HCT116 (cell line): ENCODE measurements around the gene BMX. TPM values are rescaled to one million over a fixed set of nuclear protein-coding genes. Genes with fewer than 3 reads are reported as not detected.

ENCODE experiments used
- ATAC-seq: fragments of 200-7000 bp; cut with Tn5 transposase; 2 replicates; pipeline ENCODE4 v1.9.1; 2020; ENCODE audit warnings: mild to moderate bottlenecking, moderate library complexity
- Bru-seq: library from RNA; stranded (reverse); fragments of 400-500 nt; gene quantifications from one replicate; lab custom pipeline; 2021; lab: Mats Ljungman, UMichigan
- BruChase-seq, 2 experiments: library from RNA; stranded (reverse); fragments of 400-500 nt; gene quantifications; one replicate each; lab custom pipeline; 2021; lab: Mats Ljungman, UMichigan
- BruUV-seq: library from RNA; stranded (reverse); fragments of 400-500 nt; replicated peaks from 2 replicates; lab custom pipeline; 2021; lab: Mats Ljungman, UMichigan
- CTCF ChIA-PET: fragments of 300-600 bp; sonication (Branson Sonifier 250); formaldehyde crosslinking; loops from one replicate; lab custom pipeline; 2021; ENCODE audit warnings: antibody characterized with exemption; lab: Charles Lee
- POLR2A ChIA-PET: fragments of 300-600, 350-600 bp; sonication (Branson Sonifier 250); formaldehyde crosslinking; loops from one replicate; lab custom pipeline; 2021; ENCODE audit warnings: antibody characterized with exemption; lab: Charles Lee
- RAD21 ChIA-PET, 2 experiments: fragments of 300-600 bp; sonication (Branson Sonifier 250); formaldehyde crosslinking; loops; one replicate each; lab custom pipeline; 2023; ENCODE audit warnings: low total read pairs in 2 of 2; ENCODE audit not compliant: uncharacterized antibody in 2 of 2, unreplicated experiment in 2 of 2, low non-redundant PET in 1 of 2; lab: Charles Lee
- DNase-seq: peaks from one replicate; pipeline ENCODE4 v3.0.0-alpha.2; 2010; ENCODE audit warnings: low read depth, low spot score
- H2AFZ ChIP-seq: fragments of 200-600 bp; shearing (Covaris generic), sonication (generic); 2 replicates; pipeline ENCODE4 v1.6.1; 2017; ENCODE audit warnings: low read depth, mixed run types, mixed read lengths, antibody characterized with exemption, low read length; ENCODE audit not compliant: poor library complexity, severe bottlenecking
- H3K27ac ChIP-seq: 2 replicates; pipeline ENCODE4 v1.5.1; 2012; ENCODE audit warnings: low read depth, low read length
- H3K27me3 ChIP-seq: fragments of 200-600 bp; sonication (generic); 2 replicates; pipeline ENCODE4 v1.6.1; 2016; ENCODE audit warnings: mixed run types, low read length, mixed read lengths; ENCODE audit not compliant: insufficient read depth
- H3K36me3 ChIP-seq, 2 experiments: fragments of 200-500 bp in 1 of 2; fragments of 200-600 bp in 1 of 2; sonication (Bioruptor generic) in 1 of 2; sonication (generic) in 1 of 2; 2 replicates each; pipeline versions ENCODE4 v1.5.1 to v1.6.1; 2014 to 2016; ENCODE audit warnings: low read length in 2 of 2, inconsistent platforms in 1 of 2, mixed read lengths in 1 of 2, mixed run types in 1 of 2; ENCODE audit not compliant: insufficient read depth in 2 of 2, control insufficient read depth in 1 of 2
- H3K4me1 ChIP-seq, 2 experiments: fragments of 200-600 bp in 1 of 2; sonication (generic) in 1 of 2; 2 replicates each; pipeline versions ENCODE4 v1.5.1 to v1.6.1; 2012 to 2017; ENCODE audit warnings: low read length in 2 of 2, inconsistent platforms in 1 of 2, mild to moderate bottlenecking in 1 of 2, mixed read lengths in 1 of 2, mixed run types in 1 of 2, moderate library complexity in 1 of 2; ENCODE audit not compliant: insufficient read depth in 2 of 2, control insufficient read depth in 1 of 2
- H3K4me2 ChIP-seq: fragments of 200-600 bp; sonication (generic); 2 replicates; pipeline ENCODE4 v1.6.1; 2017; ENCODE audit warnings: mixed run types, low read length, mixed read lengths
- H3K4me3 ChIP-seq, 2 experiments: fragments of 200-600 bp in 1 of 2; sonication (generic) in 1 of 2; replicated peaks in 1 of 2; 2 replicates each; pipeline ENCODE4 v1.5.1; 2011 to 2016; ENCODE audit warnings: low read length in 2 of 2, control low read depth in 1 of 2, low read depth in 1 of 2, mild to moderate bottlenecking in 1 of 2, mixed read lengths in 1 of 2, mixed run types in 1 of 2
- H3K79me2 ChIP-seq: fragments of 200-600 bp; sonication (generic); 2 replicates; pipeline ENCODE4 v1.6.1; 2017; ENCODE audit warnings: mild to moderate bottlenecking, mixed run types, low read length, moderate library complexity, mixed read lengths; ENCODE audit not compliant: insufficient read depth
- H3K9ac ChIP-seq: fragments of 200-600 bp; sonication (generic); 2 replicates; pipeline ENCODE4 v1.6.1; 2016; ENCODE audit warnings: low read length, mixed read lengths
- H3K9me2 ChIP-seq: fragments of 200-600 bp; sonication (generic), shearing (Covaris generic); 2 replicates; pipeline ENCODE4 v1.6.1; 2017; ENCODE audit warnings: mixed run types, mild to moderate bottlenecking, moderate library complexity; ENCODE audit not compliant: insufficient read depth
- H3K9me3 ChIP-seq, 2 experiments: fragments of 200-500 bp in 1 of 2; fragments of 200-600 bp in 1 of 2; sonication (Bioruptor generic) in 1 of 2; sonication (generic) in 1 of 2; 2 replicates each; pipeline ENCODE4 v1.6.1; 2014 to 2017; ENCODE audit warnings: low read length in 2 of 2, mixed read lengths in 2 of 2, inconsistent platforms in 1 of 2, low read depth in 1 of 2, mild to moderate bottlenecking in 1 of 2, mixed run types in 1 of 2, moderate library complexity in 1 of 2; ENCODE audit not compliant: control insufficient read depth in 1 of 2, insufficient read depth in 1 of 2
- H4K20me1 ChIP-seq: fragments of 200-600 bp; sonication (generic), shearing (Covaris generic); 2 replicates; pipeline ENCODE4 v1.6.1; 2017; ENCODE audit warnings: mixed run types, mild to moderate bottlenecking, moderate library complexity; ENCODE audit not compliant: insufficient read depth
- EGR1 ChIP-seq: IDR thresholded peaks from 2 replicates; pipeline ENCODE4 v1.6.1; 2012; ENCODE audit warnings: low read depth
- EZH2phosphoT487 ChIP-seq: fragments of 200-600 bp; IDR thresholded peaks from 2 replicates; pipeline ENCODE4 v1.6.1; 2018; ENCODE audit warnings: antibody characterized with exemption, borderline replicate concordance
- FOSL1 ChIP-seq: IDR thresholded peaks from 2 replicates; pipeline ENCODE4 v1.6.1; 2012; ENCODE audit warnings: low read depth
- JUND ChIP-seq: IDR thresholded peaks from 2 replicates; pipeline ENCODE4 v1.6.1; 2012
- MAX ChIP-seq: IDR thresholded peaks from 2 replicates; pipeline ENCODE4 v1.6.1; 2012
- POLR2AphosphoS5 ChIP-seq: IDR thresholded peaks from 2 replicates; pipeline ENCODE4 v1.6.1; 2011; ENCODE audit warnings: mild to moderate bottlenecking, low read depth, low read length, moderate library complexity
- RAD21 ChIP-seq: IDR thresholded peaks from 2 replicates; pipeline ENCODE4 v1.6.1; 2012; ENCODE audit warnings: low read depth, mild to moderate bottlenecking
- SP1 ChIP-seq: IDR thresholded peaks from 2 replicates; pipeline ENCODE4 v1.6.1; 2012; ENCODE audit warnings: low read depth
- SRF ChIP-seq: IDR thresholded peaks from 2 replicates; pipeline ENCODE4 v1.6.1; 2012; ENCODE audit warnings: low read depth
- ZFX ChIP-seq: fragments of 450-650 bp; IDR thresholded peaks from 2 replicates; pipeline ENCODE4 v1.6.1; 2017
- intact Hi-C: fragments of 100-400 bp; cut with micrococcal nuclease; formaldehyde crosslinking; loops from 2 replicates; pipeline ENCODE4 v1.10.0; 2022
- long read RNA-seq: library from polyadenylated mRNA; unstranded; transcript quantifications from one replicate; pipeline ENCODE4 v2.0.0, GENCODE V29; 2021; ENCODE audit not compliant: unreplicated experiment
- polyA plus RNA-seq: library from polyadenylated mRNA; unstranded; fragments of >200 nt; gene quantifications from 2 replicates; pipeline ENCODE4 v1.2.1, GENCODE V29; 2012; ENCODE audit warnings: missing spikeins
- total RNA-seq: library from RNA; stranded (reverse); gene quantifications from one replicate; pipeline ENCODE4 v1.2.1, GENCODE V29; 2021; ENCODE audit not compliant: unreplicated experiment
- TF ChIP-seq, protein P1 (sequence below): IDR thresholded peaks from 2 replicates; pipeline ENCODE4 v1.6.1; 2011; ENCODE audit warnings: mild to moderate bottlenecking, low read length, moderate library complexity; ENCODE audit not compliant: insufficient replicate concordance; ENCODE audit errors: extremely low read depth
- TF ChIP-seq, protein P2 (sequence below), 3 experiments: fragments of 200-600 bp in 1 of 3; sonication (generic) in 1 of 3; IDR thresholded peaks in 2 of 3; conservative IDR thresholded peaks in 1 of 3; 2 replicates each; pipeline ENCODE4 v1.5.1; 2012 to 2017; ENCODE audit warnings: low read depth in 2 of 3, low read length in 2 of 3, antibody characterized with exemption in 1 of 3, borderline replicate concordance in 1 of 3, control low read depth in 1 of 3, mild to moderate bottlenecking in 1 of 3, mixed read lengths in 1 of 3, mixed run types in 1 of 3, moderate library complexity in 1 of 3; ENCODE audit not compliant: insufficient read depth in 1 of 3

Gene BMX
- total RNA-seq, result not detected
- not detected in 2 replicates for polyA plus RNA-seq
- Bru-seq, nascent RNA, result percentile 2 among the genes with signal in this experiment
- percentile 2 among the genes with signal in this experiment for BruChase-seq, experiment 1, labeled RNA remaining after a 6-hour chase
- BruChase-seq, experiment 2, labeled RNA remaining after a 2-hour chase, result not detected
- long read RNA-seq, result 0 reads

- H4K20me1 ChIP-seq, result no peaks in the 10 kb centered on the region
- RAD21 ChIA-PET, result no interaction called here
- no peak within 1 kb of the TSS for H3K4me3 ChIP-seq
- no peak within 1 kb of the TSS for H3K27ac ChIP-seq
- intact Hi-C loops, result no loop called here
- DNase-seq (no peak), ATAC-seq (no peak)
- no TSS peak for BruUV-seq
- no peak within 1 kb of the TSS for H3K9ac ChIP-seq
- no peaks in the 10 kb centered on the region for H3K79me2 ChIP-seq
- no peaks in the 10 kb centered on the region for H3K36me3 ChIP-seq
- POLR2A ChIA-PET, result no interaction called here
- no peaks in the 10 kb centered on the region for H3K9me2 ChIP-seq
- H3K4me1 ChIP-seq, result no peaks in the 10 kb centered on the region
- TF ChIP-seq, protein P1, sequence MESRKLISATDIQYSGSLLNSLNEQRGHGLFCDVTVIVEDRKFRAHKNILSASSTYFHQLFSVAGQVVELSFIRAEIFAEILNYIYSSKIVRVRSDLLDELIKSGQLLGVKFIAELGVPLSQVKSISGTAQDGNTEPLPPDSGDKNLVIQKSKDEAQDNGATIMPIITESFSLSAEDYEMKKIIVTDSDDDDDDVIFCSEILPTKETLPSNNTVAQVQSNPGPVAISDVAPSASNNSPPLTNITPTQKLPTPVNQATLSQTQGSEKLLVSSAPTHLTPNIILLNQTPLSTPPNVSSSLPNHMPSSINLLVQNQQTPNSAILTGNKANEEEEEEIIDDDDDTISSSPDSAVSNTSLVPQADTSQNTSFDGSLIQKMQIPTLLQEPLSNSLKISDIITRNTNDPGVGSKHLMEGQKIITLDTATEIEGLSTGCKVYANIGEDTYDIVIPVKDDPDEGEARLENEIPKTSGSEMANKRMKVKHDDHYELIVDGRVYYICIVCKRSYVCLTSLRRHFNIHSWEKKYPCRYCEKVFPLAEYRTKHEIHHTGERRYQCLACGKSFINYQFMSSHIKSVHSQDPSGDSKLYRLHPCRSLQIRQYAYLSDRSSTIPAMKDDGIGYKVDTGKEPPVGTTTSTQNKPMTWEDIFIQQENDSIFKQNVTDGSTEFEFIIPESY, result no peak
- TF ChIP-seq SRF, result no peak
- TF ChIP-seq, protein P2, sequence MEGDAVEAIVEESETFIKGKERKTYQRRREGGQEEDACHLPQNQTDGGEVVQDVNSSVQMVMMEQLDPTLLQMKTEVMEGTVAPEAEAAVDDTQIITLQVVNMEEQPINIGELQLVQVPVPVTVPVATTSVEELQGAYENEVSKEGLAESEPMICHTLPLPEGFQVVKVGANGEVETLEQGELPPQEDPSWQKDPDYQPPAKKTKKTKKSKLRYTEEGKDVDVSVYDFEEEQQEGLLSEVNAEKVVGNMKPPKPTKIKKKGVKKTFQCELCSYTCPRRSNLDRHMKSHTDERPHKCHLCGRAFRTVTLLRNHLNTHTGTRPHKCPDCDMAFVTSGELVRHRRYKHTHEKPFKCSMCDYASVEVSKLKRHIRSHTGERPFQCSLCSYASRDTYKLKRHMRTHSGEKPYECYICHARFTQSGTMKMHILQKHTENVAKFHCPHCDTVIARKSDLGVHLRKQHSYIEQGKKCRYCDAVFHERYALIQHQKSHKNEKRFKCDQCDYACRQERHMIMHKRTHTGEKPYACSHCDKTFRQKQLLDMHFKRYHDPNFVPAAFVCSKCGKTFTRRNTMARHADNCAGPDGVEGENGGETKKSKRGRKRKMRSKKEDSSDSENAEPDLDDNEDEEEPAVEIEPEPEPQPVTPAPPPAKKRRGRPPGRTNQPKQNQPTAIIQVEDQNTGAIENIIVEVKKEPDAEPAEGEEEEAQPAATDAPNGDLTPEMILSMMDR (IDR thresholded peaks at IDR 0.05 in 2 of 3, conservative IDR thresholded peaks at IDR 0.05 in 1 of 3; ENCODE audit: borderline replicate concordance in 1 of 3, insufficient read depth in 1 of 3, low read depth in 2 of 3, low read length in 2 of 3), result no peak
- no peak for TF ChIP-seq EZH2phosphoT487
- TF ChIP-seq ZFX, result no peak
- no peak for TF ChIP-seq POLR2AphosphoS5
- TF ChIP-seq MAX, result no peak
- TF ChIP-seq SP1, result no peak
- TF ChIP-seq RAD21, result no peak
- TF ChIP-seq FOSL1, result no peak
- TF ChIP-seq EGR1, result no peak
- TF ChIP-seq JUND, result no peak
- H3K27me3 ChIP-seq, result no peaks in the 10 kb centered on the region
- CTCF ChIA-PET, result no interaction called here
- H3K4me2 ChIP-seq, result no peak within 1 kb of the TSS
- no peak within 1 kb of the TSS for H2AFZ ChIP-seq
- no peaks in the 10 kb centered on the region for H3K9me3 ChIP-seq
These were observed at the start of gene BMX for GRCh38 chrX:15500497-15500966. TSS of gene BMX (plus strand) at chrX:15500807. CDS start at chrX:15508354, 7,547 bp downstream.
